Sigmoid colon (tissue), 4 donors: ENCODE measurements around the gene ZNF136.

Experiments used
- CTCF ChIP-seq, 4 experiments: fragments of 450-650 bp in 3 of 4; fragments of 200-600 bp in 1 of 4; IDR thresholded peaks; one replicate each; pipeline ENCODE4 v1.5.1; 2016 to 2019; ENCODE audit warnings: antibody characterized with exemption in 4 of 4, mild to moderate bottlenecking in 3 of 4, moderate library complexity in 2 of 4
- POLR2A ChIP-seq, 2 donors: fragments of 450-650 bp; IDR thresholded peaks; one replicate each; pipeline ENCODE4 v1.6.1; 2016; ENCODE audit warnings: antibody characterized with exemption in 2 of 2, mild to moderate bottlenecking in 2 of 2, moderate library complexity in 2 of 2
- POLR2AphosphoS5 ChIP-seq, 4 donors: sonication (generic); formaldehyde crosslinking; IDR thresholded peaks; one replicate each; pipeline ENCODE4 v1.6.1; 2017; ENCODE audit warnings: antibody characterized with exemption in 4 of 4

GRCh38 chr19:12180377-12180776, 17.5 kb downstream of the ZNF136 start:
- TF ChIP-seq POLR2A (IDR thresholded peaks at IDR 0.05): no peak
- TF ChIP-seq CTCF (IDR thresholded peaks at IDR 0.05): no peak
- no peak for TF ChIP-seq POLR2AphosphoS5 (IDR thresholded peaks at IDR 0.05)
